Ishikawa (cell line): ENCODE measurements around the gene TLCD3A.

ENCODE experiments used
- CEBPB ChIP-seq: IDR thresholded peaks from 2 replicates; pipeline ENCODE4 v1.6.1; 2012
- CREB1 ChIP-seq: IDR thresholded peaks from 2 replicates; pipeline ENCODE4 v1.6.1; 2012; ENCODE audit warnings: low read depth
- EGR1 ChIP-seq: IDR thresholded peaks from 2 replicates; pipeline ENCODE4 v1.6.1; 2012
- EP300 ChIP-seq: IDR thresholded peaks from 2 replicates; pipeline ENCODE4 v1.6.1; 2012; ENCODE audit warnings: borderline replicate concordance
- FOXM1 ChIP-seq: IDR thresholded peaks from 2 replicates; pipeline ENCODE4 v1.6.1; 2012; ENCODE audit warnings: low read depth, borderline replicate concordance
- MAX ChIP-seq: IDR thresholded peaks from 2 replicates; pipeline ENCODE4 v1.6.1; 2012
- NFIC ChIP-seq: IDR thresholded peaks from 2 replicates; pipeline ENCODE4 v1.6.1; 2012
- RAD21 ChIP-seq: IDR thresholded peaks from 2 replicates; pipeline ENCODE4 v1.6.1; 2012; ENCODE audit warnings: low read depth
- REST ChIP-seq: IDR thresholded peaks from 2 replicates; pipeline ENCODE4 v1.6.1; 2012; ENCODE audit warnings: low read depth, mild to moderate bottlenecking
- TAF1 ChIP-seq: IDR thresholded peaks from 2 replicates; pipeline ENCODE4 v1.6.1; 2012; ENCODE audit warnings: low read depth, mild to moderate bottlenecking
- TCF12 ChIP-seq: IDR thresholded peaks from 2 replicates; pipeline ENCODE4 v1.6.1; 2012; ENCODE audit warnings: low read depth
- TEAD4 ChIP-seq: IDR thresholded peaks from 2 replicates; pipeline ENCODE4 v1.6.1; 2012
- USF1 ChIP-seq: IDR thresholded peaks from 2 replicates; pipeline ENCODE4 v1.6.1; 2012
- YY1 ChIP-seq: IDR thresholded peaks from 2 replicates; pipeline ENCODE4 v1.6.1; 2012; ENCODE audit warnings: low read depth
- ZBTB7A ChIP-seq: IDR thresholded peaks from 2 replicates; pipeline ENCODE4 v1.6.1; 2012; ENCODE audit warnings: low read depth

TLCD3A gene

GRCh38 chr17:743139-743538 lies 10.7 kb downstream of the TLCD3A start:
- no peak for TF ChIP-seq REST

GRCh38 chr17:744937-745336 lies 12.5 kb downstream of the TLCD3A start:
- no peak for TF ChIP-seq EP300
- no peak for TF ChIP-seq FOXM1
- no peak for TF ChIP-seq TEAD4
- TF ChIP-seq TCF12: no peak
- no peak for TF ChIP-seq NFIC
- TF ChIP-seq TAF1: no peak
- TF ChIP-seq RAD21: no peak
- no peak for TF ChIP-seq CREB1
- no peak for TF ChIP-seq EGR1
- TF ChIP-seq CEBPB: no peak
- TF ChIP-seq REST: no peak
- TF ChIP-seq ZBTB7A: no peak
- no peak for TF ChIP-seq USF1
- TF ChIP-seq MAX: no peak
- no peak for TF ChIP-seq YY1

- TF ChIP-seq EP300 (no peak), CEBPB (no peak), TEAD4 (no peak), USF1 (no peak), CREB1 (no peak), MAX (no peak)
Measured at GRCh38 chr17:745406-745805, 13.0 kb downstream of the TLCD3A start.

GRCh38 chr17:746181-746580 lies 13.8 kb downstream of the TLCD3A start:
- no peak for TF ChIP-seq USF1
- no peak for TF ChIP-seq TAF1
- TF ChIP-seq CREB1: no peak
- no peak for TF ChIP-seq ZBTB7A
- TF ChIP-seq FOXM1: no peak
- no peak for TF ChIP-seq EP300
- TF ChIP-seq NFIC: no peak
- no peak for TF ChIP-seq MAX
- TF ChIP-seq RAD21: no peak

GRCh38 chr17:746783-747629 lies 14.6 kb downstream of the TLCD3A start:
- TF ChIP-seq YY1: no peak
- no peak for TF ChIP-seq TAF1
- no peak for TF ChIP-seq REST
- TF ChIP-seq CREB1: no peak
- TF ChIP-seq EGR1: no peak
- TF ChIP-seq RAD21: no peak
- no peak for TF ChIP-seq CEBPB
- TF ChIP-seq TCF12: no peak
- TF ChIP-seq MAX: no peak
- TF ChIP-seq TEAD4: no peak
- no peak for TF ChIP-seq FOXM1
- no peak for TF ChIP-seq ZBTB7A
- no peak for TF ChIP-seq EP300
- TF ChIP-seq NFIC: no peak
